Left ventricle myocardium superior (tissue), 1 donor: ENCODE data around the gene GCK. TPM values are rescaled to one million over a fixed set of nuclear protein-coding genes. Genes with fewer than 3 reads are reported as not detected.

Experiments
- ATAC-seq: fragments of 200-7000 bp; cut with Tn5 transposase; one replicate; pipeline ENCODE4 v1.9.1; 2020; ENCODE audit warnings: mild to moderate bottlenecking, moderate library complexity
- DNase-seq: peaks from one replicate; pipeline ENCODE4 v3.0.0-alpha.2; 2020
- intact Hi-C: fragments of 100-400 bp; cut with micrococcal nuclease; formaldehyde crosslinking; loops from one replicate; pipeline ENCODE4 v1.11.0; 2022
- total RNA-seq: library from RNA; stranded (reverse); fragmentation: NEBNext Ultra II Directional; extraction: Animal tissue kit (Norgen Biotek cat#: 25700); gene quantifications from one replicate; pipeline ENCODE4 v1.2.1, GENCODE V29; 2021
- donor health status: DM: no; HTN: yes; CAD: no; lungs with severe emphysema.

The GCK gene
- total RNA-seq, 1 donor from 2014 or later = 1.4 TPM

- intact Hi-C loops = no loop called here
- DNase-seq = no peak
- no peak for ATAC-seq
Observed at GRCh38 chr7:44224080-44224973, 35.1 kb upstream of the GCK start.

- intact Hi-C loops = no loop called here
Observed at GRCh38 chr7:44223362-44224079, 34.3 kb upstream of the GCK start.

GRCh38 chr7:44222776-44223261, 33.6 kb upstream of the GCK start:
- no peak for DNase-seq
- intact Hi-C loops = no loop called here
- ATAC-seq = no peak

More at GRCh38 chr7:44223362-44224079, 34.3 kb upstream of the GCK start:
- DNase-seq (no peak), ATAC-seq (no peak)

DNA sequence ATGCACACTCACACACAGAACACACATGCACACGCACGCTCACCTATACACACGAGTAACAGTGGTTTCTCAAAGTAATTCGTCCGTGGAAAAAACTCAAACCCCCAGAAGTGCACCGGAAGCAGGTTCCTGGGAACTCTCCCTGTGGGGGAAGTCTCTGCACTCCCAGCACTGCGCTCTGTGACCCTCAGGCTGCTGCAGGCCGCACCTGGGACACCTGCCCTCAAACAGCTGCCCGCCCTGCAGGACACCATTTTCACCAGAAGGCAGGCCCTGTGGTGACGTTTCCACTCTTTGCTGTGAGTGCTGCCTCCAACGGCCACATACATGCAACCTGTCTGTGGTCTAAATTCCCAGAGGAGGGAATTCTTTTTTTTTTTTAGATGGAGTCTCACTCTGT, 32.8 kb upstream of the GCK start:
- intact Hi-C loops = no loop called here
- DNase-seq = no peak
- no peak for ATAC-seq

DNA sequence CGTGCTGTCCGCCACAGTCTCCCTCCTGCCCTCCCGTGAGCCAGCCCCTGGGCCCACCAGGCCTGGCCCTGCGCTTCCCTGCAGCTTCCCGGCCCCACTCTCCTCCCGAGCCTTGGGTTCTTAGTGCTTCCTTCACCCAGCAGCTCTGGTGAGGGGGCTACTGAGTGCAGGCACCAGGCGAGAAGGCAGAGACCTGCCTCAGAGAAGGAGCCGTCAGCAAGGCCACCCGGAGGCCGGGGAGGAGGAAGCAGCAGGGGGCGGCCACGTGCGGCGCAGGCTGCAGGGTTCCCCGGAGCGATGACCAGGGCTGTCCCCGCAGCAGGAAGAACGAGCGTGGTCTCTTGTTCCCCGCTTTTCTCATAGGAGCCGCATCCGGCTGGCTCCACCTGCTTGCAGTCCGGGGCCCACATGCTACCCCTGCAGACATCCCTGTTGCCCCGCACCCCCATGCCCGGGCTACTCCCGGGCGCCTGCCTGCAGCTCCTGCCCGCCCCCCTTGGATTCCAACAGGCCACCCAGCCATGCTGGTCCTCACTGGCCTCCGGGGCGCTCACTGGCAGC, 32.1 kb upstream of the GCK start:
- ATAC-seq (no peak), DNase-seq (peak; percentile 27)
- intact Hi-C loops = no loop called here

DNA sequence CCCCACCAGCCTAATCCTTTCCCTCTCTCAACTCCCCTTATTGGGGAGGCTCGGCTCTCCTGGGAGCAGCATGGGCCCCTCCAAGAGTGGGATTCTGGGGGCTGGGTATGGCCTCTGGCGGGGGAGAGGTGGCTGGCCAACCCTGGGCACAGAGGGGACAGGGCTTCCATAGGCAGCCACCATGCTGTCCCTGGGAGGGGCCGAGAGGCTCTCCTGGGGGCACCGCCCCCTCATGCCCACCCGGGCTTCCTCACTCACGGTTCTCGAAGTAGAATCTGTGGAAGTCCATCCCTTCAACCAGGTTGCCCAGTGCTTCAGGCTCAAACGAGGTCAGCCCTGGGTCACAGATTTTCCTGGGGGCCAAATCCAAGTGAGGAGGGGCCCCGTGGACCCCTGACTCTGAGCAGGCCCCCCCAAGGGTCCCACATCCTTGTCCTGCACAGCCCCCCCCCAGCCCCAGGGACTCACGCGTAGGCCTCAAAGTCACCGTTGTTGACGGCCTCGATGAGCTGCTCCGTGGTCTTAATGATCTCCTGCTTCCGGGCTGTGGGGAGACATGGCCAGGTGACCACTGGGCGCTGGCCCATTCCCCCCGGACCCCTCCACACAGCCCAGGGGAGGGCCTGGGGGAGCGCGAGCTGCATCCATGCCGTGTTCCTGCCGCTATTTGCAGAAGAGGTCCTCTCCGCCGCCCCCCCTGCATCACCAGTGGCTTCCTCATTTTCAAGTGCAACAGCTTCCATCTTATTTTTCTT, 31.3 kb upstream of the GCK start:
- intact Hi-C loops = no loop called here
- ATAC-seq (no peak), DNase-seq (no peak)

DNA sequence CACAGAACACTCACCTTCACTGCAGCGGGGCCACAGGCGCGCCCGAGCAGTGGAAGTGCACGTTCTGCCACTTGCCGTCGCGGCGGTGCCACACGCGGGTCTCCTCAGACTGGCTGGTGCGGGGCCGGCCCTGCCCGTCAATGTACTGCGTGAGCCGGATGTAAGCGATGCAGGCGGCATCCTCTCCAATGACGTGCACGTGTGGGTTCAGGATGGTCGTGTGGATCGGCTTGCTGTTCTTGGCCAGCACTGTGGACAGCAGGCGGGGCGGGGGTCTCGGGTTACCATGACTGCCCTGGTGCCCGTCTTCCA, 30.8 kb upstream of the GCK start:
- intact Hi-C loops = no loop called here
- no peak for ATAC-seq
- DNase-seq = peak; percentile 32

- ATAC-seq = no peak
- intact Hi-C loops = no loop called here
- DNase-seq = no peak
Observed at GRCh38 chr7:44219371-44220045, 30.3 kb upstream of the GCK start.

- no peak for DNase-seq
- intact Hi-C loops = no loop called here
Observed at GRCh38 chr7:44218418-44219201, 29.4 kb upstream of the GCK start.

GRCh38 chr7:44217852-44218402, 28.7 kb upstream of the GCK start:
- intact Hi-C loops = no loop called here
- ATAC-seq = no peak

More at GRCh38 chr7:44218418-44219201, 29.4 kb upstream of the GCK start:
- ATAC-seq = no peak

DNA sequence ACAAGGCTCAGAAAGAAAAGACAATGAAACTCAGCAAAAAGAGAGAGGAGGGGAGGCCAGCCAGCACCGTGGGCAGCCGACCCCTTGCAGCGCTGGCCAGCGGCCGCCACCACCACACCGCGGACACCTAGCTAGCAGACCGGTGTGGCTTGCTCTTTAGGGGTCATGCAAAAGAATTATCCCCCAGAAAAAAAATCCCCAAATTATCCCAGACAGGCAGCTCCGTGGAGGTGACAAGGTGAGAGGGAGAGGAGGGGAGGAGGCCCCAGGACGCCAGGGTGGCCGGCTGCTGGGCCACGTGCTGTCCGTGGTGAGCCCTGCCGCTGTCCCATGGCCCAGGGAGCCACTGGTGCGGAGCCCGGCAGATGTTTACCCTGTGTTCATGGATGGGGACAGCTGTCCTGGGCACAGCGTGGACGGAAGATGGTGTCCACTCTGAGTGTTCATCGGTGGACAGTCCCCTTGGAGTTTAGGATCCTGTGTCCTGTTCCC, 28.0 kb upstream of the GCK start:
- ATAC-seq = no peak
- DNase-seq = no peak
- intact Hi-C loops = no loop called here

More at GRCh38 chr7:44217852-44218402, 28.7 kb upstream of the GCK start:
- DNase-seq = peak; percentile 22

- ATAC-seq (peak; percentile 3), DNase-seq (peak; percentile 26)
- intact Hi-C loops = no loop called here
Observed at GRCh38 chr7:44216521-44217222, 27.4 kb upstream of the GCK start.

DNA sequence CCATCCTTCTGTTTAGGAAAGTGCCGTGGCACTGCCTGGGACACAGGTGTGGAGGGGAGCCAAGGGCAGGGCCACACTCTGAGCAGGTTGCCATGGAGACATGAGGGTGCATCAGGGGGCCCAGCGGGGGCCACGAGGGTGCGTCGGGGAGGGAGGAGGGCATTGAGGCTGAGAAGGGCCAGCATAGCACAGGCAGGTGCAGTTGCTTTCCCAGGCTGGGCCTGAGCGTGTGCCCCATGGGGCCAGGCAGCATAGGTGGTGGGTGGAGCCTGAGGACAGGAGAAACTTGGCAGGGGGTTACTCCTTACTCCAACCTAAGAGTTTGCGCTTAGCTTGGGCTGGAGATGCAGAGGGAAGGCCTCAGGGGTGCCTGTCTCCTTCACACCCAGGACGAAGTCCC, 26.8 kb upstream of the GCK start:
- no peak for DNase-seq
- intact Hi-C loops = no loop called here
- ATAC-seq = no peak

GRCh38 chr7:44215531-44215930, 26.3 kb upstream of the GCK start:
- DNase-seq (no peak), ATAC-seq (no peak)
- intact Hi-C loops = no loop called here

- ATAC-seq = no peak
- no peak for DNase-seq
- intact Hi-C loops = no loop called here
Observed at GRCh38 chr7:44213877-44214388, 24.7 kb upstream of the GCK start.

DNA sequence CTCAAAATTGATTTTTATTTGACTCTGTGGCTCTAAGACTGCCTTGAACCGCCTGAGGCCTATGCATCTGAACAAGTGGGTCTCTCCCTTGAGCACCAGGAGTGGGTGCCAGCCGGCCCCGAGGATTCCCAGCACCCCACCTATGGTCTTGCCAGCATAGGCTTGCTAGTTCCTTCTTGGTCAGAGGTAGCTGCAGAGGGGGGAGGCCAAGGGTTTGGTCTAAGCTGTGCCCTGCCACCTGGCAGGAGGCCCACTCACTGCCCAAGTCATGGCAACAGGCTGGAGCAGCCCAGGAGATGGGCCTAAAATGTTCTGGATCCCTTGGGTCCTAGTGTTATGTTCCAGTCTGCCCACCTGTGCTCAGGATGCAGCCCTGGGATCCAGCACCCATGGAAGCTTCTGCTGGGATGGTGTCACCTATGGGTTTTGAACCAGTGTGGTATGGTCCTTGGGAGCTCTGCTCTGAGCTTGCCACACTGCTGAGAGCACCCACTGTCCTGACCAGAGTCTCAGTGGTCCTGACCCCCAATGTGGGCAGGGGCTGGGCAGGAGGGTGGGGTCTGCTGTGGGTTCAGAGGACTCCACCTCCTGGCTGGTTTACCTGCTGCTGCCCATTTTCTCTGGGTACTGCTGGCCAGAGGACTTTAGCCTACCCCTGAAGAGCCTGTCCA, 24.1 kb upstream of the GCK start:
- ATAC-seq = no peak
- peak; percentile 33 for DNase-seq
- intact Hi-C loops = no loop called here
